Measurements from ENCODE around the gene DPP9.

GRCh38 chr19:4694211-4694987, 29.2 kb downstream of the DPP9 start:
- no peak for TF ChIP-seq GATA3 (IDR thresholded peaks at IDR 0.05; ENCODE audit: low read depth, low read length)
- TF ChIP-seq GATA2 (IDR thresholded peaks at IDR 0.05; ENCODE audit: low read depth, low read length): no peak
